ENCODE results near the gene DEFB115.

DNA sequence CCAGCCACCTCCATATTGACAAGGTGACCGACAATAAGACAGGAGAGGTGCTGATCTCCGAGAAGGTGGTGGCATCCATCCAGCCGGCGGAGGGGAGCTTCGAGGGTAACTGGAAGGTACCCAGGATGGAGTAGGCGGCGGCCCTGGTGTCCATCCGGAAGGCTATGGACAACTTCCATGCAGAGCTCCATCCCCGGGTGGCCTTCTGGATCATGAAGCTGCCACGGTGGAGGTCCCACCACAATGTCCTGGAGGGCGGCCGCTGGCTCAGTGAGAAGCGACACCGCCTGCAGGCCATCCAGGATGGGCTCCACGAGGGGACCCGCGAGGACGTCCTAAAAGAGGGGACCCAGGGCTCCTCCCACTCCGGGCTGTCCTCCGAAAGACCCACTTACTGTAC, 17.0 kb downstream of the DEFB115 start:
- TF ChIP-seq, protein P1, sequence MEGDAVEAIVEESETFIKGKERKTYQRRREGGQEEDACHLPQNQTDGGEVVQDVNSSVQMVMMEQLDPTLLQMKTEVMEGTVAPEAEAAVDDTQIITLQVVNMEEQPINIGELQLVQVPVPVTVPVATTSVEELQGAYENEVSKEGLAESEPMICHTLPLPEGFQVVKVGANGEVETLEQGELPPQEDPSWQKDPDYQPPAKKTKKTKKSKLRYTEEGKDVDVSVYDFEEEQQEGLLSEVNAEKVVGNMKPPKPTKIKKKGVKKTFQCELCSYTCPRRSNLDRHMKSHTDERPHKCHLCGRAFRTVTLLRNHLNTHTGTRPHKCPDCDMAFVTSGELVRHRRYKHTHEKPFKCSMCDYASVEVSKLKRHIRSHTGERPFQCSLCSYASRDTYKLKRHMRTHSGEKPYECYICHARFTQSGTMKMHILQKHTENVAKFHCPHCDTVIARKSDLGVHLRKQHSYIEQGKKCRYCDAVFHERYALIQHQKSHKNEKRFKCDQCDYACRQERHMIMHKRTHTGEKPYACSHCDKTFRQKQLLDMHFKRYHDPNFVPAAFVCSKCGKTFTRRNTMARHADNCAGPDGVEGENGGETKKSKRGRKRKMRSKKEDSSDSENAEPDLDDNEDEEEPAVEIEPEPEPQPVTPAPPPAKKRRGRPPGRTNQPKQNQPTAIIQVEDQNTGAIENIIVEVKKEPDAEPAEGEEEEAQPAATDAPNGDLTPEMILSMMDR (IDR thresholded peaks at IDR 0.05): no peak
- TF ChIP-seq EP300 (IDR thresholded peaks at IDR 0.05) (no peak), POLR2A (IDR thresholded peaks at IDR 0.05) (no peak)
